GM18867 (cell line): ENCODE data around the gene C6orf132.

Experiments
- ATAC-seq: cut with Tn5 transposase; IDR thresholded peaks from one replicate; pipeline ENCODE4 v1.9.1; 2021; ENCODE audit warnings: mild to moderate bottlenecking, moderate library complexity; ENCODE audit not compliant: unreplicated experiment

Gene C6orf132

DNA sequence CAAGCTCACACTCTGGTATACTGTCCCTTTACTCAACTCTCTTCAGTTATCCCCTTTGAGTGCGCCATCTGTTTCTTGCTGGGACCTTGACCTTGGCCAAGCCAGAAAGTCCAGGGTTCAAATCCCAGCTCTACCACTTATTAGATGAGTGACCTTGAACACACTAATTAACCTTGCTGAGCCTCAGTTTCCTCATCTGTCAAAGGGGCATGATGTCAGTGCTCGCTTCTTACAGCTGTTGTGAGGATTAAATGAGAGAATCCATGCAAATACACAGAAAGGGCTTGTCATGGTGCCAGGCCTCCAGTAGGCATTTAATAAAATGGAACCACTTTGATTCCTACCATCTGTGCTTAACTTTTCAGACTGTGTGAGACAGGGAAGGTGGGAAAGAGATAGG lies 34.3 kb downstream of the C6orf132 start:
- ATAC-seq, result no peak

DNA sequence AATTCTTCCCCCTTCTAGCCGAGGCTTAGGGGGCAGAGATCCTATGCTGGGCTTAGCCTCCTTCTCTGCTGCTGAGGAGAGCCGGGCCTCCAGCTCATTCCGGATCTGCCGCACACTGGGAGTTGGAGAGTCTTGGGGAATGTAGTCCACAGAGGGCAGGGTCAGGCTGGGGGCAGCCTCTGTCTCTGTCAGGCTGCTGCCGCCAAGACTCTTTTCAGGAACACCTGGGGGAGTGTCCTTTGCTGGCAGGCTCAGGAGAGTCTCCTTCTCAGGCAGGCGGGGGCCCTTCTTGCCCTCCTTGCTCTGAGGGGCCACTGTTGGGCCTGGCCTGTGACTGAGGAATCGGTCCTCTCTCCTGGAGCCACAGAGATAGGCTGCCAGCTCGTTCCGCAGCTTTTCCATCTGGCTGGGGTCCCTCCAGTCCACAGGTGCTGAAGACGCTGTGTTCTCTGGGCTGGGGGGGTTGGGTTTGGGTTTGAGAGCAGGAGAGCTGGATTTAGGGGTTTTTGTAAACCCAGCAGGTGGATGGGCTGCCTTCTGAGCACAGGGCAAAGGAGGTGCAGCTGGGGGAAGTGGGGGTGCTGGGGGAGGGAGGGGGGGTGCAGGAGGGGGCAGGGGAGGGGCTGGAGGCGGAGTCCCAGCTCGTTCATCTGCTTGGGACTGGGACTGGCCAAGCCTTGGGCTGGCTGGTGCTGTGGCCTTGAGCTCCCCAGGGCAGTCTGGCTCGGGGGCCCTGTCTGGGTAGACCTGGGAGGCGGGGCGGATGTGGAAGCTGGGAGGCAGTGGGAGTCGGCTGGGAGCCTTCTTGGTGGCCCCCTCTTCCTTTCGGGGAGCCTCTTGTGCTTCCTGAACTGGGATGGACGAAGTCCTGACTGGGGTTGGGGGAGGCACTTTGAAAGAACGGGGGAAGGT lies 36.1 kb downstream of the C6orf132 start:
- ATAC-seq, result no peak

DNA sequence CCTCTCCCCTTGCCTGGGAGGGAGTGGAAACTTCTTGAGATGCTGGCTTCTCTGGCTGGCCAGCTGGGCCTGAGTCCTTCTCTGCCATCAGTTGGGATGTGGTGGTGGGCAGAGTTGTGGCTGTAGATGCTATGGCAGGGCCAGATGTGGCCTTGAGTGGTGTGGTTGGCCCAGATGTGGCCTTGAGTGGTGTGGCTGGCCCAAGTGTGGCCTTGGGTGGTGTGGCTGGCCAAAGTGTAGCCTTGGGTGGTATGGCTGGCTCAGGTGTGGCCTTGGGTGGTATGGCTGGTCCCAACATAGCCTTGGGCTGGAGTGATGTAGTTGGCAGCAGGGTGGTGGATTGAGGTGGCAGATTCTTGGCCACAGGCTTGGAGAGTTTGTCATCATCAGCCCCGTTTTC lies 36.7 kb downstream of the C6orf132 start:
- no peak for ATAC-seq

DNA sequence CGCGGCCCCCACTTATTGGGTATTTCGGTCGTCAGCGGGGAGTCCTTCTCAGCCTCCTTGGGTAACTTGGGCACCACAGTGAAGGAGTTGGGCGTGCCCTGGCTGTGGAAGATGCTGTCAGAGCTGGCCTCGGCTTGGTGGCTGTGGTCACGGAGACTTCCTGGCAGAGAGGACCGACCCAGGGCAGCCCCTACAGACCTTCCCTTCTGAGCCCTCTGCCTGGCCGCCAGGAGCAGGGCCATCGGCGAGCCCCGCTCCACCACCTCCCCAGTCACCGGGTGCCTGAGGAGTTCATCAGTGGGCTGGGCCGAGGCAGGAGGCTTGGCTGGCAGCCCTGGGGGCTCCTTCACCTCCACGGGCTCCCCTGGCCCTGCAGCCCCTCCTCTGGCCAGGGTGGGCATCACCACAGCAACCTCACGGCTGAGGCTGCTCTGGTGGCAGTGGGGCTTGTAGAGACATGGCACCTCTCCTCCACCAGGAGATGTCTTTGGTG lies 37.2 kb downstream of the C6orf132 start:
- no peak for ATAC-seq

- no peak for ATAC-seq
Measured at GRCh38 chr6:42104804-42105125, 37.7 kb downstream of the C6orf132 start.

DNA sequence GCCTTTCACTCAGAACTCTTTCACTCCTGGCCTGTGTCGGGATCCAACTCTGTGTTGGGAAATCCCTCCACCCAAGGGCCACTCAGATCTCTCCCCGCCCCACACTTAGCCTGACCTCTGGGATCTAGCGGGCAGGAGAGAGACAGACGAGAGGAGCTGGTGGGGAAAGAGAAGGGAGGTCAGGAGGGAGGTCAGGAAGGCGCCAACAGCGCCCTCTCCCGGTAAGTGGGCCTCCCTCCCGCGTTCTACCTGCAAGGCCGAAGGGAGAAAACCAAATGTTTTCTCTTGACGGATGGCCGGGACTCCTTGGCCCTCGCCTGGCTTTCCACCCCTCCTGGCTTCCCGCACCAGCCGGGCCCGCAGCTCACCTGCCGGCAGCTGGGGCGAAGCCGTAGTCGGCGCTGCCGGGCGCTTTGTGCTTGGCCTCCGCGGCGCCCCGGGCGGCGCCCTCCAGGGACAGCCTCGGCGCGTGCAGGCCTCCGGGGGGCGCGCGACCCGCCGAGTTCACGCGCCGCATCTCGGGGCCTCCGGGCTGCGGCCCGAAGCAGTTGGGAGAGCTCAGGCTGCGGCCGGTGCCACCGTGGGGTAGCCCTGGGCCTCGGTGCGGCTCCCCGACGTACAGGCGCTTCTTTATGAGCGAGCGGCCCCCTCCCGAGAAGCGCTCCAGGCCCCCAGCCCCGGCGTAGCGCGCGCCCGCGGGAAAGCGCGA lies 38.2 kb downstream of the C6orf132 start:
- peak; percentile 48 for ATAC-seq

GRCh38 chr6:42103753-42104094 lies 38.7 kb downstream of the C6orf132 start:
- no peak for ATAC-seq

- ATAC-seq, result no peak
Measured at GRCh38 chr6:42103216-42103615, 39.2 kb downstream of the C6orf132 start.

GRCh38 chr6:42101186-42101657 lies 41.2 kb downstream of the C6orf132 start:
- no peak for ATAC-seq

GRCh38 chr6:42100029-42100901 lies 42.2 kb downstream of the C6orf132 start:
- ATAC-seq, result no peak

GRCh38 chr6:42099340-42100028 lies 42.9 kb downstream of the C6orf132 start:
- ATAC-seq, result no peak

- ATAC-seq, result no peak
Measured at GRCh38 chr6:42095776-42096541, 46.5 kb downstream of the C6orf132 start.

DNA sequence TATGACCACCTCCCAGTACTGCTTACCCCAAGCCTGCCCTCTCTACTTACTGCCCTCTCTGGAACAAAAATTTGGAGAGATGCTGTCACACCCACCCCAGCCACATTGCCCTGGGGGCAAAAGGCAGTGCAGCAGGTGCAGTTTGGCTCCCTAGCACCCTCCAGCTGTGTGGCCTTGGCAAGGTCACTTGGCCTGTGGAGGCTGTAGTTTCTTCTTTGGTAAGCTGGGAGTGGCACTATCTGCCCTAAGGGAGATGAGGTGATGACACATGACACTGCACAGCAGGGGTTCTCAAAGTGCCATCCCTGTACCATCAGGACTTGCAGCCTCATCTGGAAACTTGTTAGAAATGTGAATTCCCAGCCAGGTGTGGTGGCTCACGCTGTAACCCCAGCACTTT lies 47.3 kb downstream of the C6orf132 start:
- ATAC-seq, result no peak

DNA sequence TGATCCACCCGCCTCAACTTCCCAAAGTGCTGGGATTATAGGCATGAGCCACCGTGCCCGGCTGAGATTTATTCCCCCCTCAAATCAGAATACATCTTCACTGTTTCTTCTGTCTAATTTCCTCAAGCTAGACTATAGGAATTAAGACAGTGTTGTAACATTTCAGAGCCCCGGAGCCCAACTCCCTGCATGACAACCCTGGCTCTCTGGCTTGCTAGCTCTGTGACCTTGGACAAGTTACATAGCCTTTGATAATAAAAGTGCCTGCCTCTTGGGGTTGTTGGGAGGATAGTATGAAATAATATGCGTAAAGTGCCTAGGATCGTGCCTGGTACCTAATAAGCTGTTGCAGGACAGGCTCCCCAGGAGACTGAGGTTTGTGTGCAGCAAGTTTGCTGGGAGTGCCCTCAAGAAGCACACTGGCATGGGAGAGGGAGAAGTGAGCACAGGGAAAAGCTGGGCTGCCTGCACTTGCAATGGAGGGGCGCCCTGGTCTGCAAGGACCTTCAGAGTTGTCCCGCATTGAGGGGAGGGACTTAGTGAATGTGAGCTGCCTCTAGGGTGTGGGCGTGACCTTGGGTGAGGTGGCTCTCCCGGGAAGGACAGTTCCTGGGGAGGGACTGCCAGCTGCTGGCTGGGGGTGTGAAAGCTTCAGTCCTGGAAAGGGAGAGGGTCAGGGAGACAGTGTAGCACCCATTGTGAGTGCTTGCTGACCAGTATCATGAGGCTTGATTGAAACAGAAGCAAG lies 48.7 kb downstream of the C6orf132 start:
- no peak for ATAC-seq

GRCh38 chr6:42091718-42092023 lies 50.7 kb downstream of the C6orf132 start:
- ATAC-seq, result no peak

- ATAC-seq, result no peak
Measured at GRCh38 chr6:42090819-42091717, 51.4 kb downstream of the C6orf132 start.

DNA sequence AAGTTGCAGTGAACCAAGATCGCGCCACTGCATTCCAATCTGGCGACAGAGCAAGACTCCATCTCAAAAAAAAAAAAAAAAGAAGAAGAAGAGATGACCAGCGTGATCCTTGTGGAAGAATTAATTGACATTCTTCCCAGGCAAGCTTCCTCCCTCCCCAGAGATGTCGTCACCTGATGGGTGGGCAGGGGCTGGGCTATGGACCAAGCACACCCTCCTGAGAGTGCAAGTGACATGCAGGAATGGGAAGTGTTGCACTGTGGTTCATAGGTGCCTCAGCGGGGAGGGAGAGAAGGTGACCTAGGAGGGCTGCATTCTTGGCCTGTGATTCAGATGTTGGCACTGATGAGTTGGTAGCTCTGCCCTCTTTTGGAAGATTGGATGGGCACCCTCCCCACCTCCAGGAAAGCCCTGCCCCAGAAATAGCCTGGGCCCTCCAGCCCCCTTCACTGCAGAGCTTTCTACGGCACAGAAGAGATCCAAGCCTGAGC lies 54.3 kb downstream of the C6orf132 start:
- no peak for ATAC-seq
